Hepatocyte (in vitro differentiated cells): ENCODE data around the gene SWAP70. TPM values are rescaled to one million over a fixed set of nuclear protein-coding genes. Genes with fewer than 3 reads are reported as not detected.

Source experiments
- DNase-seq: peaks from one replicate; pipeline ENCODE4 v3.0.0-alpha.2; 2016; ENCODE audit warnings: low spot score
- H2AFZ ChIP-seq: fragments of 200-600 bp; sonication (generic); 2 replicates; pipeline ENCODE4 v1.6.0; 2016; ENCODE audit warnings: antibody characterized with exemption, mild to moderate bottlenecking
- H3K27ac ChIP-seq: fragments of 200-600 bp; sonication (generic); 2 replicates; pipeline ENCODE4 v1.5.1; 2016; ENCODE audit warnings: mild to moderate bottlenecking
- H3K27me3 ChIP-seq: fragments of 200-600 bp; sonication (generic); 2 replicates; pipeline ENCODE4 v1.6.1; 2016
- H3K36me3 ChIP-seq: fragments of 200-600 bp; sonication (generic); replicated peaks from 2 replicates; pipeline ENCODE4 v1.5.1; 2016; ENCODE audit warnings: low read depth; ENCODE audit not compliant: insufficient read depth
- H3K4me1 ChIP-seq: fragments of 200-600 bp; sonication (generic); 2 replicates; pipeline ENCODE4 v1.5.1; 2016; ENCODE audit warnings: mild to moderate bottlenecking, moderate library complexity; ENCODE audit not compliant: insufficient read depth
- H3K4me2 ChIP-seq: fragments of 200-600 bp; sonication (generic); 2 replicates; pipeline ENCODE4 v1.6.0; 2016
- H3K4me3 ChIP-seq: fragments of 200-600 bp; sonication (generic); 2 replicates; pipeline ENCODE4 v1.5.1; 2016; ENCODE audit warnings: mild to moderate bottlenecking
- H3K79me2 ChIP-seq: fragments of 200-600 bp; sonication (generic); 2 replicates; pipeline ENCODE4 v1.6.0; 2017; ENCODE audit warnings: mild to moderate bottlenecking
- H3K9me2 ChIP-seq: fragments of 200-600 bp; sonication (generic); replicated peaks from 2 replicates; pipeline ENCODE4 v1.6.0; 2017; ENCODE audit warnings: mild to moderate bottlenecking; ENCODE audit not compliant: insufficient read depth
- H3K9me3 ChIP-seq: fragments of 200-600 bp; sonication (generic); 2 replicates; pipeline ENCODE4 v1.5.1; 2016; ENCODE audit warnings: low read depth, mild to moderate bottlenecking
- H4K20me1 ChIP-seq: fragments of 200-600 bp; sonication (generic); 2 replicates; pipeline ENCODE4 v1.6.0; 2016; ENCODE audit warnings: mild to moderate bottlenecking; ENCODE audit not compliant: insufficient read depth, poor library complexity, severe bottlenecking
- EZH2 ChIP-seq: fragments of 200-600 bp; sonication (generic); IDR thresholded peaks from 2 replicates; pipeline ENCODE4 v1.6.1; 2016; ENCODE audit warnings: antibody characterized with exemption, mild to moderate bottlenecking, borderline replicate concordance
- EZH2phosphoT487 ChIP-seq: fragments of 200-600 bp; sonication (generic); IDR thresholded peaks from one replicate; pipeline ENCODE4 v1.6.1; 2018; ENCODE audit warnings: antibody characterized with exemption, mild to moderate bottlenecking, low read depth, moderate library complexity; ENCODE audit not compliant: unreplicated experiment, severe bottlenecking
- whole genome bisulfite sequencing: methylation state at CpG from one replicate; pipeline ENCODE4 v1.1.6; 2016; ENCODE audit warnings: low lambda C conversion rate; ENCODE audit errors: missing lambda C conversion rate; 5-methylcytosine and 5-hydroxymethylcytosine counted together
- polyA plus RNA-seq: library from polyadenylated mRNA; unstranded; fragments of >200 nt; fragmentation: Nextera tagmentation; extraction: Ambion mirVana; gene quantifications from 2 replicates; pipeline ENCODE4 v1.2.1, GENCODE V29; 2016
- total RNA-seq: library from RNA; depleted of rRNA; stranded (reverse); fragments of >200 nt; gene quantifications from 2 replicates; pipeline ENCODE4 v1.2.3, GENCODE V29; 2014
- TF ChIP-seq, protein P1 (sequence below): fragments of 200-600 bp; sonication (generic); IDR thresholded peaks from 2 replicates; pipeline ENCODE4 v1.5.1; 2016; ENCODE audit warnings: antibody characterized with exemption, mild to moderate bottlenecking; ENCODE audit not compliant: poor library complexity

Gene SWAP70
- 16.3 and 17.3 TPM in 2 replicates for total RNA-seq
- polyA plus RNA-seq: 15.6 and 16.8 TPM in 2 replicates

- H3K36me3 ChIP-seq: no peaks in the 10 kb centered on the region
- no peaks in the 10 kb centered on the region for H3K27me3 ChIP-seq
- H3K4me1 ChIP-seq: no peaks in the 10 kb centered on the region
- peaks cover 9% of the 10 kb centered on the region for H3K9me3 ChIP-seq
- WGBS: 4% methylated on average over 15 of the region's 38 CpGs
- peak; percentile 93 for DNase-seq
- H3K4me2 ChIP-seq: peak within 1 kb of the TSS; percentile 88
- no peaks in the 10 kb centered on the region for H4K20me1 ChIP-seq
- peak within 1 kb of the TSS; percentile 82 for H3K27ac ChIP-seq
- peak within 1 kb of the TSS; percentile 98 for H2AFZ ChIP-seq
- TF ChIP-seq EZH2: no peak
- no peak for TF ChIP-seq EZH2phosphoT487
- TF ChIP-seq, protein P1, sequence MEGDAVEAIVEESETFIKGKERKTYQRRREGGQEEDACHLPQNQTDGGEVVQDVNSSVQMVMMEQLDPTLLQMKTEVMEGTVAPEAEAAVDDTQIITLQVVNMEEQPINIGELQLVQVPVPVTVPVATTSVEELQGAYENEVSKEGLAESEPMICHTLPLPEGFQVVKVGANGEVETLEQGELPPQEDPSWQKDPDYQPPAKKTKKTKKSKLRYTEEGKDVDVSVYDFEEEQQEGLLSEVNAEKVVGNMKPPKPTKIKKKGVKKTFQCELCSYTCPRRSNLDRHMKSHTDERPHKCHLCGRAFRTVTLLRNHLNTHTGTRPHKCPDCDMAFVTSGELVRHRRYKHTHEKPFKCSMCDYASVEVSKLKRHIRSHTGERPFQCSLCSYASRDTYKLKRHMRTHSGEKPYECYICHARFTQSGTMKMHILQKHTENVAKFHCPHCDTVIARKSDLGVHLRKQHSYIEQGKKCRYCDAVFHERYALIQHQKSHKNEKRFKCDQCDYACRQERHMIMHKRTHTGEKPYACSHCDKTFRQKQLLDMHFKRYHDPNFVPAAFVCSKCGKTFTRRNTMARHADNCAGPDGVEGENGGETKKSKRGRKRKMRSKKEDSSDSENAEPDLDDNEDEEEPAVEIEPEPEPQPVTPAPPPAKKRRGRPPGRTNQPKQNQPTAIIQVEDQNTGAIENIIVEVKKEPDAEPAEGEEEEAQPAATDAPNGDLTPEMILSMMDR: peak; percentile 40
- peak within 1 kb of the TSS; percentile 88 for H3K4me3 ChIP-seq
- peaks cover 49% of the 10 kb centered on the region for H3K79me2 ChIP-seq
- H3K9me2 ChIP-seq: no peaks in the 10 kb centered on the region
Observed at GRCh38 chr11:9663699-9664275, at the start of gene SWAP70. Gene SWAP70, plus strand, starts transcription at chr11:9664077. Its CDS starts 103 bp downstream, at chr11:9664180.

GRCh38 chr11:9615031-9615451, 48.8 kb upstream of the SWAP70 start:
- H3K4me2 ChIP-seq: peak overlapping the region; percentile 78
- peaks cover 23% of the 10 kb centered on the region for H3K4me1 ChIP-seq
- no peaks in the 10 kb centered on the region for H3K27me3 ChIP-seq
- no peak overlapping the region for H2AFZ ChIP-seq
- no peaks in the 10 kb centered on the region for H3K79me2 ChIP-seq
- H4K20me1 ChIP-seq: no peaks in the 10 kb centered on the region
- no peaks in the 10 kb centered on the region for H3K9me2 ChIP-seq
- no peaks in the 10 kb centered on the region for H3K9me3 ChIP-seq
- no peaks in the 10 kb centered on the region for H3K36me3 ChIP-seq
- no peak for DNase-seq
- H3K4me3 ChIP-seq: no peak overlapping the region
- TF ChIP-seq EZH2 (no peak), EZH2phosphoT487 (no peak)
- TF ChIP-seq, protein P1: no peak
- peak overlapping the region; percentile 96 for H3K27ac ChIP-seq
- 81% methylated on average over 2 of the region's 2 CpGs for WGBS

GRCh38 chr11:9616042-9616675, 47.7 kb upstream of the SWAP70 start:
- no peak for DNase-seq
- Histone ChIP-seq H3K4me2 (no peak overlapping the region), H3K4me3 (no peak overlapping the region), H3K79me2 (no peaks in the 10 kb centered on the region), H3K9me3 (no peaks in the 10 kb centered on the region), H3K27ac (no peak overlapping the region), H4K20me1 (no peaks in the 10 kb centered on the region), H3K27me3 (no peaks in the 10 kb centered on the region), H3K9me2 (no peaks in the 10 kb centered on the region), H2AFZ (no peak overlapping the region), H3K36me3 (no peaks in the 10 kb centered on the region), H3K4me1 (peaks cover 23% of the 10 kb centered on the region)
- TF ChIP-seq EZH2phosphoT487 (no peak), EZH2 (no peak)
- TF ChIP-seq, protein P1: no peak
- 76% methylated on average over 2 of the region's 2 CpGs for WGBS
